Left lung (tissue), 10 donors: Measurements from ENCODE around the gene YPEL3. TPM values are rescaled to one million over a fixed set of nuclear protein-coding genes. Genes with fewer than 3 reads are reported as not detected.

ENCODE experiments used
- ATAC-seq: fragments of 200-7000 bp; cut with Tn5 transposase; one replicate; pipeline ENCODE4 v1.9.1; 2020; ENCODE audit warnings: moderate library complexity
- DNase-seq, 4 donors: peaks; one replicate each; pipeline ENCODE4 v3.0.0-alpha.2; 2013 to 2020
- H3K27ac ChIP-seq, 2 donors: fragments of 200-600 bp; sonication (generic) in 1 of 2; one replicate each; pipeline versions ENCODE4 v1.5.0 to v1.8.0; 2020 to 2021
- H3K27me3 ChIP-seq, 2 donors: fragments of 200-600 bp; sonication (generic) in 1 of 2; one replicate each; pipeline versions ENCODE4 v1.5.0 to v1.8.0; 2020 to 2021
- H3K36me3 ChIP-seq, 2 donors: fragments of 200-600 bp; sonication (generic) in 1 of 2; one replicate each; pipeline versions ENCODE4 v1.5.0 to v1.8.0; 2020 to 2021
- H3K4me1 ChIP-seq, 2 donors: fragments of 200-600 bp; one replicate each; pipeline ENCODE4 v1.8.0; 2021
- H3K4me3 ChIP-seq, 2 donors: fragments of 200-600 bp; sonication (generic) in 1 of 2; one replicate each; pipeline versions ENCODE4 v1.5.0 to v1.8.0; 2020 to 2021; ENCODE audit warnings: mild to moderate bottlenecking in 1 of 2
- H3K9me3 ChIP-seq, 2 donors: fragments of 200-600 bp; sonication (generic) in 1 of 2; one replicate each; pipeline versions ENCODE4 v1.5.0 to v1.8.0; 2020 to 2021
- intact Hi-C, 2 donors: fragments of 100-400 bp; cut with DNase I; formaldehyde crosslinking; loops; one replicate each; pipeline versions ENCODE4 v1.11.2 to v1.14.2; 2022
- polyA plus RNA-seq, 6 donors: library from polyadenylated mRNA; unstranded; fragments of 120-200 nt; gene quantifications; one replicate each; pipeline ENCODE4 v1.2.1, GENCODE V29; 2013; ENCODE audit not compliant: insufficient read length in 6 of 6
- total RNA-seq, 2 donors: library from RNA; stranded (reverse); fragmentation: NEBNext Ultra II Directional; extraction: Animal tissue kit (Norgen Biotek cat#: 25700); gene quantifications; one replicate each; pipeline ENCODE4 v1.2.1, GENCODE V29; 2021
- TF ChIP-seq, protein P1 (sequence below), 2 donors: fragments of 200-600 bp; sonication (generic) in 1 of 2; IDR thresholded peaks; one replicate each; pipeline versions ENCODE4 v1.5.0 to v1.8.0; 2021; ENCODE audit warnings: antibody characterized with exemption in 2 of 2
- donor health status: DM: no; HTN: yes; CAD: no.
- donor health status: DM: no; HTN: no; CAD: no.

YPEL3 gene
- total and polyA plus RNA-seq, 8 donors: 48.8 to 79.5 (median 55.9) TPM

DNA sequence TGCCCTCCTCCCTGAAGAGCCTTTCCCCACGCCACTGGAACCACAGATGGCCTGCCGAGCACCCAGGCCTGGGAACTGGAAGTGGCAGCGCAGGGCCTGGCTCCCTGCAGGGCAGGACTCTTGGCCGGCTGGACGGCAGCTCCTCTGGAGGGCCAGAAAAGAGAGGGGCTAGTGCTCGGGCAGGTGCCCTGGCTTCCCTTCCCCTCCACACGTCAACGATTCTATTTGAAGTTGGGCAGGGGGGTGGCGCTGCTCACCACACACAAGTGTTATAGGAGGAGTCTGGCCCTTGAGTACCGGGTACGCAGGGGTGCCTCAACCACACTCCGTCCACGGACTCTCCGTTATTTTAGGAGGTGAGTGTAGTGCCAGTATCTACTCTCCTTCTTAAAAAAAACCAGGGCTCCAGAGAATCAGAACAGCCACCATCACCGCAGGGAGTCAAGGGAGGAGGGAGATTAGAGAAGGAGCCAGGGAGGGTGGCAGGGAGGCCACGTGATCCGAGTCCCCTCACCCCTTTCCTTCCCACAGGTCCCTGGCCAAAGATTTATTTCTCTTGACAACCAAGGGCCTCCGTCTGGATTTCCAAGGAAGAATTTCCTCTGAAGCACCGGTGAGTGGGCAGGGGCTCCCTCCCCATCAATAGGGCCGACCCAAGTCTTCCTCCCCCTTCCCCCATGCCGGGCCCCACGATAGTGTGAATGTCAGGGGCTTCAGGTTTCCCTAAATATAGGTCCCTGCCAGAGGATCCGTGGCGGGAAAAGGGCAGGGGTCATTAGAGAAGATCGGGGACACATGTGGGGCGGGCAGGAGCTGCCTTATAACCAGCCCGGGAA is 31.9 kb downstream of the YPEL3 start:
- peaks cover 26 to 49% of the 10 kb centered on the region in 2 donors for H3K4me1 ChIP-seq
- H3K36me3 ChIP-seq: peaks cover 0 to 26% of the 10 kb centered on the region in 2 donors
- H3K9me3 ChIP-seq: no peaks in the 10 kb centered on the region
- ATAC-seq: peak; percentile 58
- TF ChIP-seq, protein P1, sequence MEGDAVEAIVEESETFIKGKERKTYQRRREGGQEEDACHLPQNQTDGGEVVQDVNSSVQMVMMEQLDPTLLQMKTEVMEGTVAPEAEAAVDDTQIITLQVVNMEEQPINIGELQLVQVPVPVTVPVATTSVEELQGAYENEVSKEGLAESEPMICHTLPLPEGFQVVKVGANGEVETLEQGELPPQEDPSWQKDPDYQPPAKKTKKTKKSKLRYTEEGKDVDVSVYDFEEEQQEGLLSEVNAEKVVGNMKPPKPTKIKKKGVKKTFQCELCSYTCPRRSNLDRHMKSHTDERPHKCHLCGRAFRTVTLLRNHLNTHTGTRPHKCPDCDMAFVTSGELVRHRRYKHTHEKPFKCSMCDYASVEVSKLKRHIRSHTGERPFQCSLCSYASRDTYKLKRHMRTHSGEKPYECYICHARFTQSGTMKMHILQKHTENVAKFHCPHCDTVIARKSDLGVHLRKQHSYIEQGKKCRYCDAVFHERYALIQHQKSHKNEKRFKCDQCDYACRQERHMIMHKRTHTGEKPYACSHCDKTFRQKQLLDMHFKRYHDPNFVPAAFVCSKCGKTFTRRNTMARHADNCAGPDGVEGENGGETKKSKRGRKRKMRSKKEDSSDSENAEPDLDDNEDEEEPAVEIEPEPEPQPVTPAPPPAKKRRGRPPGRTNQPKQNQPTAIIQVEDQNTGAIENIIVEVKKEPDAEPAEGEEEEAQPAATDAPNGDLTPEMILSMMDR (IDR thresholded peaks at IDR 0.05): peak in 1 of 2 donors; percentile 15
- H3K27me3 ChIP-seq: no peaks in the 10 kb centered on the region
- intact Hi-C loops: no loop called here
- DNase-seq: peak in 3 of 4 donors; percentile 80 to 88 (median 87)
- H3K4me3 ChIP-seq: peak overlapping the region; percentile 55 to 98
- peak overlapping the region; percentile 98 to 99 for H3K27ac ChIP-seq

- Histone ChIP-seq H3K27me3 (no peaks in the 10 kb centered on the region), H3K9me3 (no peaks in the 10 kb centered on the region), H3K4me3 (peak overlapping the region; percentile 55 to 98), H3K36me3 (peaks cover 0 to 19% of the 10 kb centered on the region in 2 donors), H3K27ac (peak overlapping the region; percentile 98 to 99), H3K4me1 (peaks cover 26 to 41% of the 10 kb centered on the region in 2 donors)
- ATAC-seq: no peak
- TF ChIP-seq, protein P1 (IDR thresholded peaks at IDR 0.05): no peak
- intact Hi-C loops: no loop called here
- DNase-seq: peak in 1 of 4 donors; percentile 15
Measured at GRCh38 chr16:30063278-30063892, 32.6 kb downstream of the YPEL3 start.

GRCh38 chr16:30060836-30061554 is 35.0 kb downstream of the YPEL3 start:
- DNase-seq: peak in 1 of 4 donors; percentile 13
- intact Hi-C loops: no loop called here
- Histone ChIP-seq H3K27me3 (no peaks in the 10 kb centered on the region), H3K9me3 (no peaks in the 10 kb centered on the region), H3K4me3 (no peak overlapping the region), H3K4me1 (peaks cover 13 to 20% of the 10 kb centered on the region in 2 donors), H3K36me3 (no peaks in the 10 kb centered on the region), H3K27ac (no peak overlapping the region)
- no peak for ATAC-seq
- TF ChIP-seq, protein P1 (IDR thresholded peaks at IDR 0.05): no peak

- H3K9me3 ChIP-seq: no peaks in the 10 kb centered on the region
- peaks cover 13 to 20% of the 10 kb centered on the region in 2 donors for H3K4me1 ChIP-seq
- intact Hi-C loops: no loop called here
- peak in 1 of 4 donors; percentile 43 for DNase-seq
- H3K27ac ChIP-seq: peak overlapping the region in 1 of 2 donors; percentile 19
- H3K4me3 ChIP-seq: no peak overlapping the region
- ATAC-seq: no peak
- no peaks in the 10 kb centered on the region for H3K27me3 ChIP-seq
- TF ChIP-seq, protein P1 (IDR thresholded peaks at IDR 0.05): no peak
- no peaks in the 10 kb centered on the region for H3K36me3 ChIP-seq
Measured at GRCh38 chr16:30060346-30060745, 35.7 kb downstream of the YPEL3 start.
